Measurements from ENCODE around the gene NTN1.

The NTN1 gene

DNA sequence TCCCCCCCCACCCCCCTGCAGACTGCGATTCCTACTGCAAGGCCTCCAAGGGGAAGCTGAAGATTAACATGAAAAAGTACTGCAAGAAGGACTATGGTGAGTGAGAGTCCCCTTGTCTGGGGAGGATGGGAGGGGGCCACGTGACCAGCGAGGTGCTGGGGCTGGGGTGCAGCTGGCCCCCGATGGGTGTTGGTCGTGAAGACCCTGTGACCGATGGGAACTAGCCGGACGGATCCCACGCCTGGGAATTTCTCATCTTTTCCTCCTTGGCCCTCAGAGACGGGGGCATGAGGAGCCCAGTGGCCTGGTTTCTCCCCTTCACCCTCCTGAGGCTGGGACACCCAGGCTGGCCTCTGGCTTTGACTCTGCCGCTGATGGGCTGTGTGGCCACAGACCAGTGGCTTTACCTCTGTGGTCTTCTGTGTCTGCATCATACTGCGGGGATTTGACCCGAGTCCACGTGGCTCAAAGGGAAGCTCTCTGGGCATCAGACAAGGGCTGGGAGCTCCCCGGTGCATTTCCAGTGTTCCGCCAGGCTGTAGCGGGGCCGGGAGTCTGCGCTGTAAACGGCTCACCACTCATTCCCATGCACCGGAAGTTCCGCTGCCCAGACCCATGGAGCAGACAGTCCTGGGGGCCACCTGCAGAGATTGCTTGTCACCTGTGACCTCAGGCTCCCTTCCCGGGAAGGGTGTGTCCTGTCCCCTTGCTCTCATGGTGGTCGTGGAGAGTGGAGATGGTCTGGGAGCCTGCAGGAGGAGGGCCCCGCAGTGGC lies 200.0 kb downstream of the NTN1 start:
- no peak for DNase-seq

DNA sequence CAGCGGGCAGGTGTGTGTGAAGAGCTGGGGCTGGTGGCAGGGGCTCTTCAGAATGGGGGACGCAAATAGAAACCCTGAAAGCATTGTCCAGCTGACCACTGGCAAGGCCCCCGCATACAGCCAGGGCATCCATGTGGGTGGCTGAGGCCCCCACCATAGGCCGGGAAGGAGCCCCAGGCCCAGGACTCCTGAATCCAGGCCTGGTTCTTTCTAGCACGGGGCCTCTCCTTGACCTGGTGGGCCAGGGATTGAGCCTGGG lies 200.5 kb downstream of the NTN1 start:
- DNase-seq = no peak

DNA sequence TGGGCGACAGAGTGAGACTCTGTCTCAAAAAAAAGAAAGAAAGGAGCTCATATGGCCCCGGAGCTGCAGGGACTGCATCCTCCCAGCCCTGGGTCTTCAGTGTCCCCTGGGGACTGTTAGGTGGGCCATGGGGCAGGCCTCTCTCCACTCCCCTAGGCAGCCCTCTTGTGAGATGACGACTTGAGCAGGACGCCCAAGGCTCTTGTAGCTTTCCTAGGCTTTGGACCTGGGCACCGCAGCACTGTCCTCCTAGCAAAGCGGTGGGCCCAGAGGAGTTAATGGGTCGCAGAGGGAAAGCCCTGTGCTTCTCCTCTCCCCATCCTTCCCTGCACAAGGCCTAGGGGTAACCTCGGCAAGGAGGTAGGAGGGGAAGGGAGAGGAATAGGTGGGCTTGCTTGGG lies 202.2 kb downstream of the NTN1 start:
- DNase-seq = no peak

DNA sequence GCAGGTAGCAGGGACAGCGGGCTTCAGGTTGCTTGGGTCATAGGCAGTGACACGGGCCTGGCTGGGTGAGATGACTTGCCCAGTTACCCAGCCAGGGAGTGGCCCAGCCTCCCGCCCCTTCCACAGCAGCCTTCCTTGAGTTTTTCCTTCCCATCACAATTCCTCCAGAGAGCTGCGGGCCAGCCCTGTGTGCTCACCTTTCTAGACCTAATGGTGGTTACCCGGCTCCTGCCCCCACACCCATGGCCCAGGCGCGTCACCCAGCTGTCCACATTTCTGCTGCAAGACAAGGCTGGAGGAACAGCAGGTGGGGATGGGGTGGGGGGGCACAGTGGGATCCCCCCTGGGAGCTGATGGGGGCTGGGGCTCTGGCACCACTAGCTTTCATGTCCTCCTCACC lies 203.2 kb downstream of the NTN1 start:
- DNase-seq = no peak

DNA sequence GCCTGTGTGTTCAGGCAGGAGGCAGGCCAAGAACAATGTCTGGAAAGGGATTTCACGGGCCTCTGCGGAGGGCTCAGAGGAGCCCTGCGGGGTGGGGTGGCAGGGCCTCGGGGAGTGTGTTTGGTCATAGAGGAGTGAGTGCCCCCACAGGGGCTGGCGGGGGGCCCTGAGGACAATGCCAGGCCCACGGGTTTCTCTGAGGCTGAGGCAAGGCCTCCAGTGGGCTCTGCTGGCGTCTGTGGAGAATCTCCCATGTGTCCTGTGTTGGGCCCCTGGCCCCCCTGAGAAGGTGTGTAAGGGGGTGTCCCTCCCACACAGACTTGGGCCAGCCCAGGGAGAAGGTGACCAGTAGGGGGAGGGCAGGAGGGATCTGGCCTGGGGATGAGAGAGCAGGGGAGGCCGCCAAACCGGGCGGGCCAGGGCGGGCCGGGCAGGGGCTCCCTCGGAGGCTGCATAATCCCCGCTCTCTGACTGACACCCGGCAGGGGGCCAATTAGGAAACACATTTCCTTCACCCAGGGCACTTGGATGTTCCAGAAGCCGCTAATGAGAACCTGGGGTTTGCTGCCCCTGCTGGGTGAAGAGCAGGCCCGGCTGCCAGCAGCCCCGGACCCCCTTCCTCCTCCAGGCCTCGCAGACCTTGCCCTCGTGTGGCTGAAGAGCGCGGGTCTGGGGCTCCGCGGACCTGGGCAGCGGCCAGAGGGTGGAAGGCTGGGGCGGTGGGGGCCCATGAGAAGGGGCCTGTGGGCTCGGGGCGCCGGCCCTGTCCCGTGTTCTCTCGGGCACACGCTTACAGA lies 204.2 kb downstream of the NTN1 start:
- no peak for DNase-seq

DNA sequence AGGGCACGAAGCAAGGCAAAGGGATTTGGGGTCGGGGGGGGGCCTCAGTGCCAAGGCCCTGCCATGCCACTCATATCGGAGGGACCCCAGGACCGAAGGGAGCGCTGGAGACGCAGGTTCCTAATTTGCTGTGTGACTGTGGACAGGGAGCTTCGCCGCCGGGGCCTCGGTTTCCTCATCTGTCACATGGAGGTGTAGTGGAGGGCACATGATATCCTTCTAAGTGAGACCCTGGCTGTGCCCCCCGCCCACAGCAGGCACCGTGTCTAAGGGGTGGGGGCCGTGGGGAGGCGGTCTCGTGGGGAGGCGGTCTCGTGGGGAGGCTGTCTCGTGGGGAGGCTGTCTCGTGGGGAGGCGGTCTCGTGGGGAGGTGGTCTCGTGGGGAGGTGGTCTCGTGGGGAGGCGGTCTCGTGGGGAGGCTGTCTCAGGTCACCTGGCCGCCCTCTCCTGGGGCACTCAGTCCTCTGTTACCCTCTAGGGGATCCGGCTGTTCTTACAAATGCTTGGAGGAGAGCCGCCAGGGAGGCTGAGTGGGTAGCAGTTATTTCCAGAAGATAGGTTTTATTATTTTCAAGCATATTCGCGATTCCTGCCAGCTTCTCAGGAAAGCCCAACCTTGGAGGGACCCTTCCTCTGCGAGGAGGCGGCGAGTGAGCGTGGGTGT lies 205.0 kb downstream of the NTN1 start:
- DNase-seq = no peak

DNA sequence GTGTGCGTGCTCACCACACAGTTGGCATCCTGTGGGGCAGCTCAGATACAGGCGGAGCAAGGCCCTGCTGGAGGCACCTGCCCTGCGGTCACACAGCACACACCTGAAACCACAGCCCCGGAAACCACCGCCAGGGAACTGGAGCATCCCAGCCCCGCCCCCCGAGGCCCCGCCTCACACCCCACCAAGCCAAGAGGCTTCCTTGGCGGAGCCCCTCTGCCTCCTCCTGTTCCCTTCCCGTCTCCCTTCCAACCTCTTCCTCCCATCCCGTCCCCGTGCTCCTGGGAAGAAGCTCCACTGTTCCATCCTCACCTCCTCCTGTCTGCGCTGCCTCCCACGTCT lies 205.5 kb downstream of the NTN1 start:
- no peak for DNase-seq

DNA sequence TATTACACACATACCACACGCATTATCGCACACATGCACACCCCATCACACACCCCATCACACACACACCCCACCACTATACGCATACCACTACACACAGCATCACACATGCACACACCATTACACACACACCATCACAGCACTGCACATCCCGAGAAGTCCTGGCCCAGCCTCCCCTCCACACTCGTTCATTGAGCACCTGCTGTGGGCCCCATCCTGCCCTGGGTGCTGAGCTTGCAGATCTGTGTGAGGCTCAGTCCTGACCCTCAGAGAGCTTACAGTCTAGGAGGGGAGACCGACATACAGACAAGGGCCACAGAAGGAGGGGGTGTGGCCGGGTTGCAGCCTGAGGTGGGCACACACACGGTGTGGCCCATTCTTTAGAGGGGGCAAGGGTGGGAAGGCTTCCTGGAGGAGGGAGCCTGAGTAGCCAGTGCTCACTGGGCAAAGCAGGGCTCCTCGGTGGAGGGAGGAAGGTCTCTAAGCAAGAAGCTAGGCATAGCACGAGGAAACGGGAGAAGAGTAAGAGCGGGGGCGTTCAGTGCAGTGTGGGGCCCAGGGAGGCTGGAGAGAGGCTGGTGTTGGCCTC lies 206.6 kb downstream of the NTN1 start:
- DNase-seq = no peak

DNA sequence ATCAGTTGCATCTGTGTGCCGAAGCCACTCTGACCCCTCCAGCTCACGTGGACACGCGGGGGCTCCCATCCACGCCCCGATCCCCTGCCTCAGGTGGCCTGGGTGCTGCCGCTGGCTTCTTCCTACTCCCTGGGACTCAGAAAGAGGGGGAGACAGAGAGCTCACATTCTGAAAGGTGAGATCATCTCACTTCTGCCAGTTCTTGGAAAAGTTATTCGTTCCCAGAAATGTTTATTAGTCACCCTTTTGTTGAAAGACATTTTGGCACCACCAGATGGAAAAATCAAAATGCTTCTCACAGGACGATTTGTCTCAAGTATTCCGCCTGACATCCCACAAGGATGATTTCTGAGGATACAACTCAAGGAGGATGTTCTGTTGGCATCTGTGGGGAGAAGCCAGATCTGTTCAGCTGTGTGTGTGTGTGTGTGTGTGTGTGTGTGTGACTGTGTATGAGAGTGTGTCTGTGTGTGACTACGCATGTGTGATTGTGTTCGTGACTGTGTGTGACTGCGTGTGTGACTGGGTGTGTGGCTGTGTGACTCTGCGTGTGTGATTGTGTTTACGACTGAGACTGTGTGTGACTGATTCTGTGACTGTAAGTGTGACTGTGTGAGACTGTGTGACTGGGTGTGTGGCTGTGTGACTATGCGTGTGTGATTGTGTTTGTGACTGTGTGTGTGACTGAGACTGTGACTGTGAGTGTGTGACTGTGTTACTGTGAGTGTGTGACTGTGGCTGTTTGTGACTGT lies 207.3 kb downstream of the NTN1 start:
- DNase-seq = no peak

DNA sequence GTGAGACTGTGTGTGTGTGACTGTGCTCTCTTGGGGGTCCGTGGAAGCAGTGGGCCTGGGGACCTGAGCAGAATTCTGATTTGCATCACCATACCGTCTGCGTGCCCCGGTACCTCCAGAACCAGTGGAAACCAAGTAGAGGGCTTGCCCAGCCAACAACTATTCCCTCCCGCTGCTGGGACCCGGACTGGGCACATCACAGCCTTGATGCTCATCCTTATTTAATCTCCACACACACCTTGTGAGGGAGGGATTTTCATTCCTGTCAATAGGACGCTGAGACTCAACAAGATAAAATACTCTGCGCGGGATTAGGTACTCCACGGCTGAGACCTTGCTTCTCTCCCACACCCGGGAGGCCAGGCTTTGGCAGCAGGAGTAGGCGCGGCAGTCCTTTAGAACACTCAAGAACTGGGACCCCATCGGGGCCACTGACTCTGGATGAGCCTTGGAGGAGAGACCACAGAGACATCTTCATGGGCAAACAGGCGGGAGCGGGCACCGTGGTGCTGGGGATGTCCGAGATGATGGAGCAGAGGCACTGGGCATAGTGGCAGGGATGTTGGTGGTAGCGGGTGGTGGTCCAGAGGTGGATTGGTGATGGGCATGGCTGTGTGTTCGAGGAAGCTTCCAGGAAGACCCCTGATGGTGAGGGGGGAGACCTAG lies 208.0 kb downstream of the NTN1 start:
- no peak for DNase-seq

DNA sequence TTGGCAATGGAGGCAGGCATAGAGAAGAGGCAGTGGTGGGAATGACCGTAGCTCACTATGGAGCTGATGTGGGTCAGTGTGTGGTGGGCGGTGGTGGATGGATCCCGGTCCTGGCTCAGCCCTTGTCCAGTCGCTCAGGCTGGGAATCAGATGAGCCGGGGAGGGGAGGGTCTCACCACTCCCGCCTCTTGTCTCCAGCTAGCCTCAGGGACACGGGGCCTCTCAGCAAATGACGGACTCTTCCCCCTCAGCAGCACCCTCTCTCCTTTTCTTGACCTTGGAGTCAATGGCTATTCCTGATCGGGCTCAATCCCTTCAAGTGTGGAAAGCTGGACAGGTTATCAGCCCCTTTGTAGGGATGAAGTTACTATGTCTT lies 208.5 kb downstream of the NTN1 start:
- no peak for DNase-seq

DNA sequence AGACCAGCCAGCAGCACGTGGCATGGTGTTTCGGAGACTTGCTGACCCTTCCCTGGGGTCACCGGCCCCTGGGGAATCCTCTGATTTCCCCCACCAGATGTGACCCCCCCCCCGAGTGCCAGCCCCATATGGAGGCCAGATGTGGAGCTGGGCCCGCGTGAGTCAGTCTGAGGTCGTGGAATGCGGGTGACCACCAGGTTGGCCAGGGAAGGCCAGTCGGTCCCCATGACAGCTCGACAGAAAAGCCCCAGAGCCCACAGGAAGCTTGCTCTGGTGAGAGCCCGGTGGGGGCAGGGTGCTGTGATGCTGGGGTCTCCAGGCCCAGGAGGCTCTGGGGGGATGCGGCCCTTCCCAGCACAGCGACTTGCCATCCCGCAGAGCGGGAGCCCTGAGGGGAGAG lies 209.0 kb downstream of the NTN1 start:
- no peak for DNase-seq

DNA sequence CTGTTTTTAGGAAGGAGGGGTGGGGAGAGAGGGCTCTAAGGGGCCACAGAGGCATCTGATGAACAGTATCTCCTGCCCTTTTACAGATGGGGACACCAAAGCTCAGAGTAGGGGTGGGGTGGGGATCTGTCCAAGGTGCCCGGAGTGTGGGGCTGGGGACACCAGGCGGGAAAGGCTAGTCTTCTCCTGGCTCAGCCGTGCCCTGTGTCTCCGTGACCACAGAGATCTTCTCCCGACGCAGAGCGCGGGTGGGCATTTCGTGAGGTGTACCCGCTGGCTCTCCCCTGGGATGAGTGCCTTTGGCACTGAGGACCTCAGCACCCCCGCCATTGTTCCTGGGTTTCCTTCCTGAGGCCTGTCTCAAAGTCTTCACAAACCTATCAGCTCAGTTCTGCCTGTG lies 209.6 kb downstream of the NTN1 start:
- DNase-seq = no peak

DNA sequence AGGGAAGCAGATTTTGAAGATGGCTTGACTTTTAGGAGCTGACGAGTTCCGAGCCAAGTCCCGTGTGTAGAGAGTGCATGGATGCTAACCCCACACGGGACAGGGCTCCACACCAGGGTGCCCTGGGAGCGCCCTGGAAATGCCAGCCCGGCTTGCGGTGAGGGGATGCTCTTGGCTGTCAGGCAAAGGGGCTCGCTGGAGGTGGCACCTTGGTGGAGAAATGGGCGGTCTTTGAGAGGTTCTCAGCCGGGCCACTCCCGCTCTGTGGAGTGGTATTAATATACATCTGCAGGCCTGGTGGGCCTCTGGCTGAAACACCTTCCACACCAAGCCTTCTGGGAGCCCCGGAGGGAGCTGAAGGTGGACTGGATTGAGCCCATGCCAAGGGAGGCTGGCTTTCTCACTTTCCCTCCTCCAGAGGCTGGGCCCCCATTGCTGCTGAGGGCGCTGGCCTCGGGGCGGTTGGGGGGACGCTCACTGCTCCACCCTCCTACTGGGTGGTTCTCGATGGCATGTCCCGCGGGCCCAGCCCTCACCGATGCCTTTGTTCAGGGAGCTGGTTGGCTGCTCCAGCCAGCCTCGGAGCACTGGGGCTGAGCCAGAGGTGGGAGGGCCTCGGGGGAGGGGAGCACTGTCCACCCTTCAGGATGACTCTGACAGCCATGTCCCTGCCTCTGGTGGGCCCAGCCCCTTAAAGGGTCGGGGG lies 210.3 kb downstream of the NTN1 start:
- DNase-seq = no peak

DNA sequence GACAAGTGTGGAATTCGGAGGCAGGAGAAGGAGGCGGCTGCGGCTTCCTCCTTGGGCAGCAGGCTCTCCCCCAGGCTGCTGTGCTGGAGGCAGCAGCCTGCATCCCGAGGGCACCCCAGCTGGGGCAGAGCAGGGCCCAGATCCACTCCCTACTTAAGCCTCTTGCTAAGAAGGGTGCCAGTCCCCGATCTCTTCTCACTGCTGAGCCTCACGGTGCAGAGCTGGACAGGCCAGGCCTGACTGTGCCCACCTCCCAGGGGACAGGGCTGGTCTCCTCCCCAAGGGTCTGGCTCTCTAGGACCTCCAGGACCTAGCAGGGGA lies 210.8 kb downstream of the NTN1 start:
- no peak for DNase-seq

DNA sequence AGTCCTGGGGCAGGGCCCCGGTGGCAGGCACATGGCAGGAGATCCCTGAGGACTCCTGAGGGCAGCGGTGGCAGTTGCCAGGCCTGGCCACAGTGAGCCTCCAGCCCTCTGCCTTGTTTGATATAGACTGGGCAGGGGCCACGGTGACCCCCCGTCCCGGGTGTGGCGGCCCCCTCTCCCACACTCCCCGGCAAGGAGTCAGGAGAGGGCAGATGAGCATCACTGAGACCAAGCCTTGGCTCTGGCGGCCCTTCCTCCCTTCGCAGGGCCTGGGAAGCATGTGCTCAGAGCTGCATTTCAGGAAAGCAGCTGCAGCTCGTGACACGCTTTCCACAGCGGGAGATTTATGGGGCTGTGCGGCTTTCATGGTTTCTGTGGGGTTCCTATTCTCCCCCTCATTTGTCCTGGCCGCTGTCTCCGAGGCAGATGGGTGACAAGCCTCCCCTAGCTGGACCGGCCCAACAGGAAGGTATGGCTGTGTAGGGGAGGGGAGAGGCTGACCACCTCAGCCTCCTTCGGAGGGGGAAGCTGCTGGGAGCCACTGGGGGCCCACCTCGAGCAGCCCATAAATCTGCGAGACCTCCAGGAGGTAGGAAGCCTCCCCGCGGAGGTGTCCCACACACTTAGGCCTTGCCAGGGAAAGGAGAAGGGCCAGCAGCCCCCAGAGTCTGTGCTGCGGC lies 211.4 kb downstream of the NTN1 start:
- no peak for DNase-seq

DNA sequence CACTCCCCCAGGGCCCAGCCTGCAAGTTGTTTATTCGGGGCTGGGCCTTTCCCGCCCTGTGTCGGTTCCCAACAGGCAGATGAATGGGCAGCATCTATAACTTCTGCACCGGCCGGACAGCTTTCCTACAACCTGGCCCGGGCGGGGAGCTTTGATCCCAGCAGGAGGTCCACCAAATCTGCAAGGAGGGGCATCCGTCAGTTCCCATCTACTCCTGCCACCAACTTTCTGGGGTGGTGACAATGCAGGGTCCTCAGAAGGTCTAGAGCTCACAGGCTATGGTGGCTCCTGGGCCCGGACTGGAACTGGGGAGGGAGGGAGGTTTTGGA lies 211.9 kb downstream of the NTN1 start:
- no peak for DNase-seq

DNA sequence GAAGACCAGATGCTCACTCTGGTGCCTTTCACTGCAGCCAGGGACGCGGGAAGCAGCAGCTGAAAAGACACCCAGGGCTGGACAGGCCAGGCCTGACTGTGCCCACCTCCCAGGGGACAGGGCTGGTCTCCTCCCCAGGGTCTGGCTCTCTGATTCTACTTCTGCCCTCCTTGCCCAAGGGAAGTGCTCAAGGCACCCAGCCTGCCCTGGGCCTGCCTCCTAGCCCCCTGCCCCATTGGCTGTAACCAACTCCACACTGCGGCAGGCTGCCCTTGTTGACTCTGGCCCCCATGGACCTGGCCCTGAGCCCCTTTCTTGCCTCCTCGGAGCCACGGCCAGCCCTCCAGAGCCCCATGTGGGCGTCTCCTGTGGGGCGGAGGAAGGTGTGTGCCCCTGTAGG lies 212.5 kb downstream of the NTN1 start:
- DNase-seq = no peak

DNA sequence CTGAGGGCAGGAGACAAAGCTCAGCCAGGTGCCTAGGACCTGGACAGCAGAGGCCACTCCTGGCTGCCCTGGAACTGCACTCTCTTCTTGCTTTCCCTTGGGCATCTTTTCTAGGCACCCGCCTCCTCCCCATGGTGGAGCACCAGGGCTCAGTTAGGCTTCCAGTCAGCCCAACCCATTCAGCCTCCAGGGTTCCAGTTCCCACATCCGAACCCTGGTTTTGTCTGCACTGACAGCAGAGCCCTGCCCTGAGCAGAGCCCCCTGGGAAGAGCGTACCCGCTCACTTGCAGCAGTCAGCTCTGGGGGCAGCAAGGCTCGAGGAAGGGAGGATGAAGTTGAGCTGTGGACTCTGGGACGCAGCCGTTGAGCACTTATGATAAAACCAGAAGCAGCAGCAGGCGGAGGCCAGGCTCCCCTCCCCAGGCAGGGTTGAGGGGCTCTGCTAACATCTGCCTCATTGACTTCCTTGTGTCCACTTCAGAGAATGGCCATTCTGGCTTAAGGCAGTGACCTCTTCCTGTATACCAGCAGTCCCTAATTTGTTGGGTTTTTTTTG lies 213.2 kb downstream of the NTN1 start:
- DNase-seq = no peak

DNA sequence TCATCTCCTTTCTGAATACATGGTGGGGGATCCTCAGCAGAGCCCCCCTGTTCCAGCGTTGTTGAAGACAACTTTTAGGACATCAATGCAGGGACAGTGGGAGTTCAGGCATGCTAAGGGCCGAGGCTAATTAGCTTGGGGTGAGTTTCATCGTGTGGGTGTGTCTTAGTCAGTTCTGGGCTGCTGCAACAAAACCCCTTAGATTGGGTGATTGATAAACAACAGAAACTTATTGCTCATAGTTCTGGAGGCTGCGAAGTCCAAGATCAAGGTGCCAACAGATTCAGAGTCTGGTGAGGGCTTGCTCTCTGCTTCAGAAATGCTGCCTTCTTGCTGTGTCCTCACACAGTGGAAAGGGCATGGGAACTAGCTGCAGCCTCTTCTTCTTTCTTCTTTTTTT lies 214.0 kb downstream of the NTN1 start:
- no peak for DNase-seq

DNA sequence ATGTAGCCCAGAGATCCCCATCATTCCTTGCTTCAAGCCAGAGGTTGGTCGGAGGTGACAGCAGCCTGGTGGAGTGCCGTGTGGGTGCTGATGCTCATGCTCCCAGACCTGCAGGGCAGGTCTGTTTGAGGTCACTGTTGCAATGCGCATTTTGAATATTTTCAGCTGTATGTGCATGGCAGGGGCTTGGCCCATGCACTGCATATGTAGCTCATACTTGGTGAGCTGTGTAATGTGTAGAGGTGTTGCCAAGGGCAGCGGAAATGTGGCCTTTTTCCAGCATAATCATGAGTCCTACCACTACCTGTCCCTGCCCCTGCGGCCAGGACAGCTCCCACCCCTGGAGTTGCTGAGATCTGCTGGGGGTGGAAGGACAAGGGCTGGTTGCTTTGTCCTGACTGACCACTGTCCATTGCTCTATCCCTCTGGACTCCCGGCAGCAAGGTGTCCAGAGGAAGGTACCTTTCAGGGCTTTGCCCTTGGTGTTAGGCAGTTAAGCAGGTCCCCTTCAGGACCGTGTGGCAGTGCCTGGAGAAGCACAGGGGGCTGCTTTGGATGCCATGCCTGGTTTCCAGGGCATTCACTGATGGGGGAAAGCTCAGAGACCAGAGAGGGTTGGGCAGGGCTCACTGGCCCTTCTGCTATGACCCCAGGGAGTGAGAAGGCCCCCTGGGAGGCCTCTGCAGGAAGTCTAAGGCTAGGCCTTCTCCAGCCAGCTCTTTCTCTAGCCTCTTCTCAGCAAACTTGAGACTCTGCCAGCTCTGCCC lies 215.2 kb downstream of the NTN1 start:
- DNase-seq = no peak
